ENCODE measurements around the gene ITPR3. TPM values are rescaled to one million over a fixed set of nuclear protein-coding genes. Genes with fewer than 3 reads are reported as not detected.
A peak's percentile ranks its signal among the peaks of the same experiment; 100 is the strongest.

ITPR3 gene
- total RNA-seq, 2 donors from 2014 or later, result 48.1 to 48.3 TPM

- H3K9me3 ChIP-seq (ENCODE audit: control insufficient read depth, low read length, poor library complexity, severe bottlenecking), result no peaks in the 10 kb centered on the region
- ATAC-seq, result no peak
- DNase-seq, result no peak
- Mint-ChIP-seq H3K4me3 (no peak overlapping the region), H3K36me3 (ENCODE audit: low read depth) (no peaks in the 10 kb centered on the region), H3K4me1 (peaks cover 13% of the 10 kb centered on the region), H3K27me3 (peaks cover 56% of the 10 kb centered on the region), H3K27ac (no peak overlapping the region)
These were observed 106.0 kb downstream of the ITPR3 start for GRCh38 chr6:33727126-33727525.

GRCh38 chr6:33727932-33728331 lies 106.8 kb downstream of the ITPR3 start:
- Mint-ChIP-seq H3K27ac (no peak overlapping the region), H3K27me3 (peaks cover 48% of the 10 kb centered on the region), H3K4me3 (no peak overlapping the region), H3K4me1 (peaks cover 13% of the 10 kb centered on the region), H3K36me3 (ENCODE audit: low read depth) (no peaks in the 10 kb centered on the region)
- DNase-seq, result no peak
- no peaks in the 10 kb centered on the region for H3K9me3 ChIP-seq (ENCODE audit: control insufficient read depth, low read length, poor library complexity, severe bottlenecking)
- ATAC-seq, result no peak

GRCh38 chr6:33728438-33728837 lies 107.3 kb downstream of the ITPR3 start:
- H3K9me3 ChIP-seq (ENCODE audit: control insufficient read depth, low read length, poor library complexity, severe bottlenecking), result no peaks in the 10 kb centered on the region
- peaks cover 13% of the 10 kb centered on the region for H3K4me1 Mint-ChIP-seq
- DNase-seq (no peak), ATAC-seq (no peak)
- H3K27me3 Mint-ChIP-seq, result peaks cover 43% of the 10 kb centered on the region
- H3K36me3 Mint-ChIP-seq (ENCODE audit: low read depth), result no peaks in the 10 kb centered on the region
- H3K27ac Mint-ChIP-seq, result no peak overlapping the region
- H3K4me3 Mint-ChIP-seq, result no peak overlapping the region

GRCh38 chr6:33729059-33729458 lies 107.9 kb downstream of the ITPR3 start:
- Mint-ChIP-seq H3K4me3 (no peak overlapping the region), H3K36me3 (ENCODE audit: low read depth) (no peaks in the 10 kb centered on the region), H3K4me1 (peaks cover 11% of the 10 kb centered on the region), H3K27me3 (peaks cover 37% of the 10 kb centered on the region), H3K27ac (no peak overlapping the region)
- no peaks in the 10 kb centered on the region for H3K9me3 ChIP-seq (ENCODE audit: control insufficient read depth, low read length, poor library complexity, severe bottlenecking)
- ATAC-seq (no peak), DNase-seq (no peak)

GRCh38 chr6:33730611-33731010 lies 109.5 kb downstream of the ITPR3 start:
- DNase-seq (no peak), ATAC-seq (no peak)
- no peak overlapping the region for H3K4me3 Mint-ChIP-seq
- no peaks in the 10 kb centered on the region for H3K9me3 ChIP-seq (ENCODE audit: control insufficient read depth, low read length, poor library complexity, severe bottlenecking)
- peaks cover 29% of the 10 kb centered on the region for H3K27me3 Mint-ChIP-seq
- peak overlapping the region; percentile 29 for H3K27ac Mint-ChIP-seq
- H3K36me3 Mint-ChIP-seq (ENCODE audit: low read depth), result no peaks in the 10 kb centered on the region
- H3K4me1 Mint-ChIP-seq, result peaks cover 6% of the 10 kb centered on the region

GRCh38 chr6:33731035-33731434 lies 109.9 kb downstream of the ITPR3 start:
- ATAC-seq (no peak), DNase-seq (no peak)
- Mint-ChIP-seq H3K36me3 (ENCODE audit: low read depth) (no peaks in the 10 kb centered on the region), H3K27ac (no peak overlapping the region), H3K4me1 (peaks cover 6% of the 10 kb centered on the region), H3K27me3 (peaks cover 28% of the 10 kb centered on the region), H3K4me3 (no peak overlapping the region)
- H3K9me3 ChIP-seq (ENCODE audit: control insufficient read depth, low read length, poor library complexity, severe bottlenecking), result no peaks in the 10 kb centered on the region

GRCh38 chr6:33731751-33732282 lies 110.7 kb downstream of the ITPR3 start:
- no peak for DNase-seq
- no peaks in the 10 kb centered on the region for H3K36me3 Mint-ChIP-seq (ENCODE audit: low read depth)
- H3K4me1 Mint-ChIP-seq, result peaks cover 4% of the 10 kb centered on the region
- peaks cover 24% of the 10 kb centered on the region for H3K27me3 Mint-ChIP-seq
- H3K4me3 Mint-ChIP-seq, result no peak overlapping the region
- no peaks in the 10 kb centered on the region for H3K9me3 ChIP-seq (ENCODE audit: control insufficient read depth, low read length, poor library complexity, severe bottlenecking)
- no peak for ATAC-seq
- H3K27ac Mint-ChIP-seq, result no peak overlapping the region

- no peak for DNase-seq
- no peaks in the 10 kb centered on the region for H3K36me3 Mint-ChIP-seq (ENCODE audit: low read depth)
- H3K4me3 Mint-ChIP-seq, result no peak overlapping the region
- H3K4me1 Mint-ChIP-seq, result peaks cover 4% of the 10 kb centered on the region
- no peak overlapping the region for H3K27ac Mint-ChIP-seq
- peaks cover 18% of the 10 kb centered on the region for H3K27me3 Mint-ChIP-seq
- ATAC-seq, result no peak
- no peaks in the 10 kb centered on the region for H3K9me3 ChIP-seq (ENCODE audit: control insufficient read depth, low read length, poor library complexity, severe bottlenecking)
These were observed 111.3 kb downstream of the ITPR3 start for GRCh38 chr6:33732385-33732784.

- H3K4me3 Mint-ChIP-seq, result no peak overlapping the region
- ATAC-seq (no peak), DNase-seq (no peak)
- H3K4me1 Mint-ChIP-seq, result peaks cover 4% of the 10 kb centered on the region
- H3K27ac Mint-ChIP-seq, result no peak overlapping the region
- H3K9me3 ChIP-seq (ENCODE audit: control insufficient read depth, low read length, poor library complexity, severe bottlenecking), result no peaks in the 10 kb centered on the region
- peaks cover 18% of the 10 kb centered on the region for H3K27me3 Mint-ChIP-seq
- H3K36me3 Mint-ChIP-seq (ENCODE audit: low read depth), result no peaks in the 10 kb centered on the region
These were observed 111.9 kb downstream of the ITPR3 start for GRCh38 chr6:33732817-33733708.

GRCh38 chr6:33733709-33734007 lies 112.5 kb downstream of the ITPR3 start:
- H3K27me3 Mint-ChIP-seq, result peaks cover 15% of the 10 kb centered on the region
- H3K27ac Mint-ChIP-seq, result no peak overlapping the region
- H3K9me3 ChIP-seq (ENCODE audit: control insufficient read depth, low read length, poor library complexity, severe bottlenecking), result no peaks in the 10 kb centered on the region
- peaks cover 1% of the 10 kb centered on the region for H3K4me1 Mint-ChIP-seq
- H3K36me3 Mint-ChIP-seq (ENCODE audit: low read depth), result no peaks in the 10 kb centered on the region
- ATAC-seq (no peak), DNase-seq (no peak)
- H3K4me3 Mint-ChIP-seq, result no peak overlapping the region

- DNase-seq, result no peak
These were observed 114.1 kb downstream of the ITPR3 start for GRCh38 chr6:33735216-33735615.

GRCh38 chr6:33737267-33738026 lies 116.3 kb downstream of the ITPR3 start:
- H3K27ac Mint-ChIP-seq, result no peak overlapping the region
- no peaks in the 10 kb centered on the region for H3K36me3 Mint-ChIP-seq (ENCODE audit: low read depth)
- H3K27me3 Mint-ChIP-seq, result peaks cover 4% of the 10 kb centered on the region
- no peaks in the 10 kb centered on the region for H3K4me1 Mint-ChIP-seq
- no peak overlapping the region for H3K4me3 Mint-ChIP-seq
- ATAC-seq (no peak), DNase-seq (no peak)
- no peaks in the 10 kb centered on the region for H3K9me3 ChIP-seq (ENCODE audit: control insufficient read depth, low read length, poor library complexity, severe bottlenecking)

More at GRCh38 chr6:33735216-33735615, 114.1 kb downstream of the ITPR3 start:
- H3K4me3 Mint-ChIP-seq, result no peak overlapping the region
- no peaks in the 10 kb centered on the region for H3K9me3 ChIP-seq (ENCODE audit: control insufficient read depth, low read length, poor library complexity, severe bottlenecking)
- no peak overlapping the region for H3K27ac Mint-ChIP-seq
- no peaks in the 10 kb centered on the region for H3K4me1 Mint-ChIP-seq
- peaks cover 6% of the 10 kb centered on the region for H3K27me3 Mint-ChIP-seq
- H3K36me3 Mint-ChIP-seq (ENCODE audit: low read depth), result no peaks in the 10 kb centered on the region
- ATAC-seq, result no peak

GRCh38 chr6:33738153-33738552 lies 117.0 kb downstream of the ITPR3 start:
- Mint-ChIP-seq H3K36me3 (ENCODE audit: low read depth) (no peaks in the 10 kb centered on the region), H3K27ac (no peak overlapping the region), H3K4me3 (no peak overlapping the region), H3K27me3 (peaks cover 11% of the 10 kb centered on the region), H3K4me1 (no peaks in the 10 kb centered on the region)
- ATAC-seq, result no peak
- no peak for DNase-seq
- no peaks in the 10 kb centered on the region for H3K9me3 ChIP-seq (ENCODE audit: control insufficient read depth, low read length, poor library complexity, severe bottlenecking)
